HG03060 (cell line): ENCODE results near the gene ZNF292.
"Not testable (repeated sequence)": the region's sequence is repeated elsewhere in the genome, so short reads cannot be mapped to it uniquely, and the experiment has no call there.

Experiments
- ATAC-seq: cut with Tn5 transposase; IDR thresholded peaks from one replicate; pipeline ENCODE4 v1.9.1; 2021; ENCODE audit warnings: low read depth, moderate number of reproducible peaks; ENCODE audit not compliant: unreplicated experiment

Gene ZNF292

GRCh38 chr6:87154993-87155841 is at the start of gene ZNF292:
Gene ZNF292 (plus strand): TSS chr6:87155565. CDS start chr6:87155592, 27 bp downstream.
- peak; percentile 60 for ATAC-seq

GRCh38 chr6:87105823-87106222 is 49.5 kb upstream of the ZNF292 start:
- no peak for ATAC-seq

- peak; percentile 46 for ATAC-seq
Measured at GRCh38 chr6:87110636-87111035, 44.7 kb upstream of the ZNF292 start.

GRCh38 chr6:87115402-87116135 is 39.8 kb upstream of the ZNF292 start:
- ATAC-seq, result peak; percentile 88

- no peak for ATAC-seq
Measured at GRCh38 chr6:87116922-87117321, 38.4 kb upstream of the ZNF292 start.

GRCh38 chr6:87118054-87118453 is 37.3 kb upstream of the ZNF292 start:
- no peak for ATAC-seq

- ATAC-seq, result no peak
Measured at GRCh38 chr6:87122477-87122876, 32.9 kb upstream of the ZNF292 start.

GRCh38 chr6:87124074-87124473 is 31.3 kb upstream of the ZNF292 start:
- ATAC-seq, result no peak

- ATAC-seq, result no peak
Measured at GRCh38 chr6:87126501-87126900, 28.9 kb upstream of the ZNF292 start.

GRCh38 chr6:87127737-87128136 is 27.6 kb upstream of the ZNF292 start:
- ATAC-seq, result no peak

- ATAC-seq, result no peak
Measured at GRCh38 chr6:87136963-87137362, 18.4 kb upstream of the ZNF292 start.

GRCh38 chr6:87139236-87139635 is 16.1 kb upstream of the ZNF292 start:
- no peak for ATAC-seq

- not testable (repeated sequence) for ATAC-seq
Measured at GRCh38 chr6:87139927-87140326, 15.4 kb upstream of the ZNF292 start.

- peak; percentile 76 for ATAC-seq
Measured at GRCh38 chr6:87146363-87146762, 9.0 kb upstream of the ZNF292 start.

GRCh38 chr6:87150406-87150805 is 5.0 kb upstream of the ZNF292 start:
- ATAC-seq, result no peak

- ATAC-seq, result no peak
Measured at GRCh38 chr6:87151471-87151780, 3.9 kb upstream of the ZNF292 start.

GRCh38 chr6:87151781-87152525 is 3.4 kb upstream of the ZNF292 start:
- no peak for ATAC-seq

GRCh38 chr6:87152526-87152955 is 2.8 kb upstream of the ZNF292 start:
- ATAC-seq, result no peak

GRCh38 chr6:87154641-87154992 is 748 bp upstream of the ZNF292 start:
- no peak for ATAC-seq

GRCh38 chr6:87155842-87156815 is 764 bp downstream of the ZNF292 start:
- no peak for ATAC-seq
